IMR-90 (cell line): ENCODE data around the gene SH3BP4. TPM values are rescaled to one million over a fixed set of nuclear protein-coding genes. Genes with fewer than 3 reads are reported as not detected.

Source experiments
- ATAC-seq: fragments of 200-7000 bp; cut with Tn5 transposase; 2 replicates; pipeline ENCODE4 v1.9.1; 2020; ENCODE audit warnings: low read depth, mild to moderate bottlenecking, moderate library complexity
- BruUV-seq: library from RNA; stranded (reverse); fragments of 400-500 nt; replicated peaks from 2 replicates; lab custom pipeline; 2021; lab: Mats Ljungman, UMichigan
- CTCF ChIA-PET: fragments of 300-600 bp; formaldehyde crosslinking; extraction: SDS; loops from one replicate; lab custom pipeline; 2021; ENCODE audit warnings: antibody characterized with exemption; lab: Yijun Ruan, JAX
- POLR2A ChIA-PET: fragments of 300-600 bp; sonication (Branson Sonifier 250); formaldehyde crosslinking; loops from one replicate; lab custom pipeline; 2022; ENCODE audit warnings: antibody characterized with exemption; ENCODE audit not compliant: unreplicated experiment; lab: Charles Lee
- DNase-seq: peaks from one replicate; pipeline ENCODE4 v3.0.0; 2013
- H2AFZ ChIP-seq: replicated peaks from 2 replicates; pipeline ENCODE3; 2013; ENCODE audit warnings: low read length, mild to moderate bottlenecking; ENCODE audit not compliant: poor library complexity
- H2AK5ac ChIP-seq: 2 replicates; pipeline ENCODE4 v1.6.1; 2013; ENCODE audit warnings: low read depth, low read length, inconsistent platforms
- H2AK9ac ChIP-seq: replicated peaks from 2 replicates; pipeline ENCODE3; 2013; ENCODE audit warnings: mild to moderate bottlenecking, low read depth, low read length, moderate library complexity; ENCODE audit not compliant: poor library complexity
- H2BK120ac ChIP-seq: 2 replicates; pipeline ENCODE4 v1.6.1; 2013; ENCODE audit warnings: low read depth, low read length, inconsistent platforms
- H2BK15ac ChIP-seq: 3 replicates; pipeline ENCODE4 v1.6.1; 2013; ENCODE audit warnings: low read depth, low read length, inconsistent platforms
- H2BK20ac ChIP-seq: 2 replicates; pipeline ENCODE4 v1.6.1; 2013; ENCODE audit warnings: low read depth, mild to moderate bottlenecking, inconsistent platforms, low read length, moderate library complexity
- H2BK5ac ChIP-seq: 2 replicates; pipeline ENCODE4 v1.6.1; 2013; ENCODE audit warnings: mild to moderate bottlenecking, low read depth, low read length, inconsistent platforms; ENCODE audit not compliant: poor library complexity, severe bottlenecking
- H3K14ac ChIP-seq: replicated peaks from 2 replicates; pipeline ENCODE4 v1.6.1; 2013; ENCODE audit warnings: low read depth, low read length, inconsistent platforms
- H3K18ac ChIP-seq: 2 replicates; pipeline ENCODE4 v1.6.1; 2013; ENCODE audit warnings: low read depth, low read length, control low read depth
- H3K23ac ChIP-seq: 2 replicates; pipeline ENCODE4 v1.6.1; 2013; ENCODE audit warnings: low read depth, low read length, inconsistent platforms
- H3K27ac ChIP-seq: 2 replicates; pipeline ENCODE4 v1.5.1; 2013; ENCODE audit warnings: mild to moderate bottlenecking, control low read depth, low read length; ENCODE audit not compliant: insufficient read depth
- H3K27me3 ChIP-seq: 2 replicates; pipeline ENCODE4 v1.6.1; 2013; ENCODE audit warnings: low read length; ENCODE audit not compliant: control insufficient read depth, insufficient read depth
- H3K36me3 ChIP-seq: 2 replicates; pipeline ENCODE4 v1.6.1; 2013; ENCODE audit warnings: low read length, mixed read lengths; ENCODE audit not compliant: control insufficient read depth, insufficient read depth
- H3K4ac ChIP-seq: 2 replicates; pipeline ENCODE4 v1.6.1; 2013; ENCODE audit warnings: low read depth, low read length, inconsistent platforms
- H3K4me1 ChIP-seq: 2 replicates; pipeline ENCODE4 v1.6.1; 2013; ENCODE audit warnings: low read length, mixed read lengths; ENCODE audit not compliant: control insufficient read depth, insufficient read depth
- H3K4me2 ChIP-seq: 2 replicates; pipeline ENCODE4 v1.6.1; 2013; ENCODE audit warnings: low read depth, mild to moderate bottlenecking, control low read depth, low read length, moderate library complexity
- H3K4me3 ChIP-seq: 2 replicates; pipeline ENCODE4 v1.5.1; 2013; ENCODE audit warnings: low read depth, mild to moderate bottlenecking, control low read depth, low read length, moderate library complexity; ENCODE audit not compliant: insufficient read depth
- H3K56ac ChIP-seq: 2 replicates; pipeline ENCODE4 v1.6.1; 2013; ENCODE audit warnings: low read length, inconsistent platforms; ENCODE audit not compliant: insufficient read depth; ENCODE audit errors: extremely low read depth
- H3K79me1 ChIP-seq, 2 experiments: 2 replicates each; pipeline ENCODE4 v1.6.1; 2013; ENCODE audit warnings: low read length in 2 of 2, inconsistent platforms in 1 of 2, low read depth in 1 of 2
- H3K9ac ChIP-seq: 2 replicates; pipeline ENCODE4 v1.6.1; 2013; ENCODE audit warnings: low read depth, low read length, control low read depth
- H3K9me1 ChIP-seq: 2 replicates; pipeline ENCODE4 v1.6.1; 2013; ENCODE audit warnings: low read length, inconsistent platforms; ENCODE audit not compliant: insufficient read depth
- H3K9me3 ChIP-seq: 2 replicates; pipeline ENCODE4 v1.6.1; 2013; ENCODE audit warnings: low read length; ENCODE audit not compliant: control insufficient read depth, insufficient read depth
- H4K20me1 ChIP-seq: 2 replicates; pipeline ENCODE4 v1.6.1; 2013; ENCODE audit warnings: low read length, inconsistent platforms; ENCODE audit not compliant: insufficient read depth
- H4K5ac ChIP-seq: 2 replicates; pipeline ENCODE4 v1.6.1; 2013; ENCODE audit warnings: mild to moderate bottlenecking, low read depth, low read length, control low read depth
- H4K8ac ChIP-seq, 2 experiments: 2 replicates each; pipeline ENCODE4 v1.6.1; 2013; ENCODE audit warnings: low read depth in 2 of 2, low read length in 2 of 2, control low read depth in 1 of 2, inconsistent platforms in 1 of 2
- H4K91ac ChIP-seq: 2 replicates; pipeline ENCODE4 v1.6.1; 2013; ENCODE audit warnings: low read depth, low read length, inconsistent platforms; ENCODE audit not compliant: insufficient read depth
- BHLHE40 ChIP-seq: fragments of 150-350 bp; IDR thresholded peaks from 2 replicates; pipeline ENCODE4 v1.6.1; 2016; ENCODE audit warnings: mild to moderate bottlenecking, low read depth, low read length
- CEBPB ChIP-seq: IDR thresholded peaks from 2 replicates; pipeline ENCODE4 v1.6.1; 2012; ENCODE audit warnings: low read depth, low read length, improper control_type of control experiment
- CHD1 ChIP-seq: IDR thresholded peaks from 2 replicates; pipeline ENCODE4 v1.6.1; 2012; ENCODE audit warnings: low read depth, low read length, improper control_type of control experiment
- ELK1 ChIP-seq: fragments of 150-350 bp; IDR thresholded peaks from 2 replicates; pipeline ENCODE4 v1.6.1; 2016; ENCODE audit warnings: low read depth, mild to moderate bottlenecking, low read length, moderate library complexity, borderline replicate concordance
- FOS ChIP-seq: fragments of 150-350 bp; IDR thresholded peaks from 2 replicates; pipeline ENCODE4 v1.6.1; 2016; ENCODE audit warnings: low read depth, low read length
- MAFK ChIP-seq: IDR thresholded peaks from 2 replicates; pipeline ENCODE4 v1.6.1; 2012; ENCODE audit warnings: low read depth, low read length, improper control_type of control experiment
- MAZ ChIP-seq: IDR thresholded peaks from 2 replicates; pipeline ENCODE4 v1.6.1; 2012; ENCODE audit warnings: low read depth, mild to moderate bottlenecking, low read length, improper control_type of control experiment, moderate library complexity, borderline replicate concordance
- MXI1 ChIP-seq: IDR thresholded peaks from 2 replicates; pipeline ENCODE4 v1.6.1; 2012; ENCODE audit warnings: low read depth, mild to moderate bottlenecking, low read length, moderate library complexity, borderline replicate concordance
- NFE2L2 ChIP-seq: fragments of 150-350 bp; IDR thresholded peaks from 2 replicates; pipeline ENCODE4 v1.6.1; 2016; ENCODE audit warnings: low read depth, mild to moderate bottlenecking, low read length
- POLR2A ChIP-seq: IDR thresholded peaks from 2 replicates; pipeline ENCODE4 v1.6.1; 2012; ENCODE audit warnings: mild to moderate bottlenecking, low read depth, low read length
- RAD21 ChIP-seq: IDR thresholded peaks from 2 replicates; pipeline ENCODE4 v1.6.1; 2012; ENCODE audit warnings: low read length, improper control_type of control experiment
- RCOR1 ChIP-seq: IDR thresholded peaks from 2 replicates; pipeline ENCODE4 v1.6.1; 2012; ENCODE audit warnings: mild to moderate bottlenecking, low read length, improper control_type of control experiment; ENCODE audit not compliant: insufficient replicate concordance
- RFX5 ChIP-seq: IDR thresholded peaks from 2 replicates; pipeline ENCODE4 v1.8.0; 2012; ENCODE audit warnings: low read depth, mild to moderate bottlenecking, low read length, moderate library complexity
- SMC3 ChIP-seq: fragments of 150-350 bp; IDR thresholded peaks from 2 replicates; pipeline ENCODE4 v1.6.1; 2016; ENCODE audit warnings: low read depth, mild to moderate bottlenecking, antibody characterized with exemption, low read length, moderate library complexity
- WGBS, 2 experiments: methylation state at CpG; one replicate each; pipeline versions ENCODE4 v1.1.5 to v1.1.7; 2013; ENCODE audit warnings: missing lambda C conversion rate in 2 of 2; ENCODE audit not compliant: insufficient read length in 1 of 2; ENCODE audit errors: extremely low coverage in 2 of 2; 5-methylcytosine and 5-hydroxymethylcytosine counted together
- dilution Hi-C: fragments of 300-500 bp; cut with HindIII; formaldehyde crosslinking; loops from one replicate; pipeline ENCODE4 v1.14.3; 2018; ENCODE audit warnings: low sequenced_read_pairs; ENCODE audit not compliant: unreplicated experiment
- in situ Hi-C: fragments of 300-500 bp; cut with MboI; formaldehyde crosslinking; loops from 3 replicates; pipeline ENCODE4 v1.14.3; 2019; ENCODE audit warnings: low sequenced_read_pairs, inconsistent platforms, mixed read lengths
- intact Hi-C: fragments of 100-400 bp; cut with micrococcal nuclease; formaldehyde crosslinking; loops from 2 replicates; pipeline ENCODE4 v1.10.0; 2022
- polyA plus RNA-seq, 3 experiments: library from polyadenylated mRNA; depleted of rRNA; stranded (reverse); fragments of >200 nt; gene quantifications; 2 replicates each; pipeline ENCODE4 v1.2.3, GENCODE V29; 2012; ENCODE audit warnings: low replicate concordance in 1 of 3
- total RNA-seq: library from RNA; depleted of rRNA; stranded (reverse); fragments of >200 nt; gene quantifications from 2 replicates; pipeline ENCODE4 v1.2.3, GENCODE V29; 2012
- TF ChIP-seq, protein P1 (sequence below): fragments of 150-350 bp; IDR thresholded peaks from 2 replicates; pipeline ENCODE4 v1.6.1; 2017; ENCODE audit warnings: mild to moderate bottlenecking, antibody characterized with exemption, low read length, low read depth
- TF ChIP-seq, protein P2 (sequence below): conservative IDR thresholded peaks from 2 replicates; pipeline ENCODE4 v1.5.1; 2012; ENCODE audit warnings: mild to moderate bottlenecking, low read depth, low read length, improper control_type of control experiment

Gene SH3BP4
- total and polyA plus RNA-seq, 2 of the 4 experiments (the other 2 are of a cell fraction), result 104 to 122 TPM

- CTCF ChIA-PET, result no interaction called here
- Histone ChIP-seq H3K4ac (no peak overlapping the region), H2BK120ac (no peak overlapping the region), H3K18ac (no peak overlapping the region), H3K4me1 (peaks cover 17% of the 10 kb centered on the region), H3K9ac (no peak overlapping the region), H4K8ac (0 out of 4 replicates have a peak overlapping the region, but pooled peaks of 1 of the 2 experiments have one; percentile 52), H3K23ac (no peak overlapping the region; the same call in 1 of the 2 replicates), H3K9me1 (peaks cover 33% of the 10 kb centered on the region), H3K14ac (0 out of 2 replicates have a peak overlapping the region, but pooled peaks have one; percentile 44), H3K27me3 (no peaks in the 10 kb centered on the region), H3K27ac (no peak overlapping the region), H4K5ac (no peak overlapping the region), H3K56ac (no peak overlapping the region), H2AK5ac (no peak overlapping the region), H3K4me3 (no peak overlapping the region), H2AFZ (no peak overlapping the region), H3K9me3 (peaks cover 4% of the 10 kb centered on the region; the same call in 1 of the 2 replicates), H4K20me1 (peaks cover 85% of the 10 kb centered on the region), H2BK5ac (no peak overlapping the region), H3K36me3 (peaks cover 29% of the 10 kb centered on the region), H2BK20ac (no peak overlapping the region), H3K4me2 (no peak overlapping the region), H4K91ac (no peak overlapping the region), H2AK9ac (no peak overlapping the region), H3K79me1 (peaks cover 18 to 77% of the 10 kb centered on the region in 2 experiments), H2BK15ac (no peak overlapping the region)
- in situ Hi-C loops, result no loop called here
- TF ChIP-seq, protein P1, sequence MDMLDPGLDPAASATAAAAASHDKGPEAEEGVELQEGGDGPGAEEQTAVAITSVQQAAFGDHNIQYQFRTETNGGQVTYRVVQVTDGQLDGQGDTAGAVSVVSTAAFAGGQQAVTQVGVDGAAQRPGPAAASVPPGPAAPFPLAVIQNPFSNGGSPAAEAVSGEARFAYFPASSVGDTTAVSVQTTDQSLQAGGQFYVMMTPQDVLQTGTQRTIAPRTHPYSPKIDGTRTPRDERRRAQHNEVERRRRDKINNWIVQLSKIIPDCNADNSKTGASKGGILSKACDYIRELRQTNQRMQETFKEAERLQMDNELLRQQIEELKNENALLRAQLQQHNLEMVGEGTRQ, result no peak
- TF ChIP-seq MAZ, result no peak
- TF ChIP-seq MAFK, result no peak
- no peak for TF ChIP-seq CEBPB
- no peak for TF ChIP-seq BHLHE40
- no peak for TF ChIP-seq FOS
- no peak for TF ChIP-seq ELK1
- no peak for TF ChIP-seq NFE2L2
- TF ChIP-seq RCOR1, result no peak
- no peak for TF ChIP-seq RFX5
- TF ChIP-seq MXI1, result no peak
- no peak for TF ChIP-seq SMC3
- no peak for TF ChIP-seq RAD21
- TF ChIP-seq CHD1, result no peak
- no peak for TF ChIP-seq POLR2A
- TF ChIP-seq, protein P2, sequence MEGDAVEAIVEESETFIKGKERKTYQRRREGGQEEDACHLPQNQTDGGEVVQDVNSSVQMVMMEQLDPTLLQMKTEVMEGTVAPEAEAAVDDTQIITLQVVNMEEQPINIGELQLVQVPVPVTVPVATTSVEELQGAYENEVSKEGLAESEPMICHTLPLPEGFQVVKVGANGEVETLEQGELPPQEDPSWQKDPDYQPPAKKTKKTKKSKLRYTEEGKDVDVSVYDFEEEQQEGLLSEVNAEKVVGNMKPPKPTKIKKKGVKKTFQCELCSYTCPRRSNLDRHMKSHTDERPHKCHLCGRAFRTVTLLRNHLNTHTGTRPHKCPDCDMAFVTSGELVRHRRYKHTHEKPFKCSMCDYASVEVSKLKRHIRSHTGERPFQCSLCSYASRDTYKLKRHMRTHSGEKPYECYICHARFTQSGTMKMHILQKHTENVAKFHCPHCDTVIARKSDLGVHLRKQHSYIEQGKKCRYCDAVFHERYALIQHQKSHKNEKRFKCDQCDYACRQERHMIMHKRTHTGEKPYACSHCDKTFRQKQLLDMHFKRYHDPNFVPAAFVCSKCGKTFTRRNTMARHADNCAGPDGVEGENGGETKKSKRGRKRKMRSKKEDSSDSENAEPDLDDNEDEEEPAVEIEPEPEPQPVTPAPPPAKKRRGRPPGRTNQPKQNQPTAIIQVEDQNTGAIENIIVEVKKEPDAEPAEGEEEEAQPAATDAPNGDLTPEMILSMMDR, result no peak
- dilution Hi-C loops, result no loop called here
- BruUV-seq, result no TSS peak
- no CpG with 5 or more reads among the region's 4 CpGs for WGBS, 2 experiments
- ATAC-seq (no peak), DNase-seq (no peak)
- POLR2A ChIA-PET, result interaction anchor here (0.7 kb wide), 1 partner anchor 59 kb away, joined by 9 read pairs; no protein-coding TSS in a partner anchor
- intact Hi-C loops, result no loop called here
These were observed 65.6 kb downstream of the SH3BP4 start for GRCh38 chr2:235017441-235017840.
